Transverse colon (tissue), 4 donors: ENCODE results near the gene WT1.

Experiments
- POLR2AphosphoS5 ChIP-seq, 3 donors: sonication (generic); formaldehyde crosslinking; IDR thresholded peaks; one replicate each; pipeline ENCODE4 v1.6.1; 2016; ENCODE audit warnings: antibody characterized with exemption in 3 of 3
- TF ChIP-seq, protein P1 (sequence below), 5 experiments: fragments of 200-600 bp in 3 of 5; fragments of 450-650 bp in 2 of 5; sonication (generic) in 3 of 5; IDR thresholded peaks; 1 replicate in 2 of 5; 2 replicates in 3 of 5; pipeline ENCODE4 v1.5.1; 2016 to 2017; ENCODE audit warnings: antibody characterized with exemption in 5 of 5, inconsistent platforms in 3 of 5, mild to moderate bottlenecking in 2 of 5, moderate library complexity in 1 of 5

DNA sequence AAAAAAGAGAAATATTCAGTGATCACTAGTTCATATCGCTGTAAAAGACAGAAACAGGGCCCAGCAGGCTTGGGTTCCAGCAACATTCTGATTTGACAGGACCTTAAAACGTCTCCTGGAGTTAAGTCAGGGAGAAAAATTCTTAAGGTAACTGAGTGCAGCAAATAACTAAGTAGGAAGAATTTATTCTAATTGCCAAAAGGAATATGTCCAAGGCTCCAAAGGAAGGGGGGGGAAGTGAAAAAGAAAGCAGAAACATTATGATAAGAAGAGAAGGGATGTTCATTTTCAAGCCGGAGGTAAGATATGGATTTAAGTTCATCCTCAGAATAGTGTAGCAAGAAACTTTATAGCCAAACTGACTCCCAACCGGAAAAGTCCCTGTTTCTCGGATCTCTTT lies 90.4 kb downstream of the WT1 start:
- TF ChIP-seq, protein P1, sequence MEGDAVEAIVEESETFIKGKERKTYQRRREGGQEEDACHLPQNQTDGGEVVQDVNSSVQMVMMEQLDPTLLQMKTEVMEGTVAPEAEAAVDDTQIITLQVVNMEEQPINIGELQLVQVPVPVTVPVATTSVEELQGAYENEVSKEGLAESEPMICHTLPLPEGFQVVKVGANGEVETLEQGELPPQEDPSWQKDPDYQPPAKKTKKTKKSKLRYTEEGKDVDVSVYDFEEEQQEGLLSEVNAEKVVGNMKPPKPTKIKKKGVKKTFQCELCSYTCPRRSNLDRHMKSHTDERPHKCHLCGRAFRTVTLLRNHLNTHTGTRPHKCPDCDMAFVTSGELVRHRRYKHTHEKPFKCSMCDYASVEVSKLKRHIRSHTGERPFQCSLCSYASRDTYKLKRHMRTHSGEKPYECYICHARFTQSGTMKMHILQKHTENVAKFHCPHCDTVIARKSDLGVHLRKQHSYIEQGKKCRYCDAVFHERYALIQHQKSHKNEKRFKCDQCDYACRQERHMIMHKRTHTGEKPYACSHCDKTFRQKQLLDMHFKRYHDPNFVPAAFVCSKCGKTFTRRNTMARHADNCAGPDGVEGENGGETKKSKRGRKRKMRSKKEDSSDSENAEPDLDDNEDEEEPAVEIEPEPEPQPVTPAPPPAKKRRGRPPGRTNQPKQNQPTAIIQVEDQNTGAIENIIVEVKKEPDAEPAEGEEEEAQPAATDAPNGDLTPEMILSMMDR (IDR thresholded peaks at IDR 0.05) = no peak
- no peak for TF ChIP-seq POLR2AphosphoS5 (IDR thresholded peaks at IDR 0.05)
